GM10248 (cell line): ENCODE data around the gene PZP.
"Not testable (repeated sequence)": the region's sequence is repeated elsewhere in the genome, so short reads cannot be mapped to it uniquely, and the experiment has no call there.

Experiments
- CTCF ChIA-PET: fragments of 300-600 bp; sonication (Branson Sonifier 250); formaldehyde crosslinking; extraction: SDS; loops from one replicate; lab custom pipeline; 2021; ENCODE audit warnings: antibody characterized with exemption; lab: Yijun Ruan, JAX
- POLR2A ChIA-PET: fragments of 350-650 bp; sonication (Branson Sonifier 250); formaldehyde crosslinking; extraction: SDS; loops from one replicate; lab custom pipeline; 2020; ENCODE audit warnings: antibody characterized with exemption; lab: Yijun Ruan, JAX
- DNase-seq: peaks from one replicate; pipeline ENCODE4 v3.0.0; 2012; ENCODE audit errors: extremely low spot score
- CTCF ChIP-seq: IDR thresholded peaks from 2 replicates; pipeline ENCODE4 v1.5.1; 2012; ENCODE audit warnings: mild to moderate bottlenecking, low read depth; ENCODE audit errors: extremely low read depth, missing control alignments, control extremely low read depth

PZP gene

GRCh38 chr12:9235519-9235918 is 27.3 kb upstream of the PZP start:
- ChIA-PET POLR2A (no interaction called here), CTCF (interaction anchor here (1.3 kb wide), 1 partner anchor 34 kb away, joined by 3 read pairs; no protein-coding TSS in a partner anchor)
- no peak for DNase-seq
- no peak for TF ChIP-seq CTCF

- TF ChIP-seq CTCF, result no peak
- POLR2A ChIA-PET, result no interaction called here
- DNase-seq, result no peak
- CTCF ChIA-PET, result no interaction called here
Measured at GRCh38 chr12:9227950-9228349, 19.8 kb upstream of the PZP start.

GRCh38 chr12:9223830-9224229 is 15.6 kb upstream of the PZP start:
- ChIA-PET POLR2A (no interaction called here), CTCF (interaction anchor here (0.7 kb wide), 1 partner anchor 23 kb away, joined by 3 read pairs; no protein-coding TSS in a partner anchor)
- no peak for TF ChIP-seq CTCF
- no peak for DNase-seq

GRCh38 chr12:9221483-9221882 is 13.3 kb upstream of the PZP start:
- TF ChIP-seq CTCF, result no peak

GRCh38 chr12:9221011-9221410 is 12.8 kb upstream of the PZP start:
- CTCF ChIA-PET, DNase-seq, POLR2A ChIA-PET: not testable (repeated sequence)

More at GRCh38 chr12:9221483-9221882, 13.3 kb upstream of the PZP start:
- ChIA-PET CTCF (no interaction called here), POLR2A (no interaction called here)
- DNase-seq, result no peak

GRCh38 chr12:9214534-9214933 is 6.3 kb upstream of the PZP start:
- no peak for TF ChIP-seq CTCF
- CTCF ChIA-PET, result no interaction called here
- POLR2A ChIA-PET, result no interaction called here
- no peak for DNase-seq

GRCh38 chr12:9211687-9212086 is 3.5 kb upstream of the PZP start:
- POLR2A ChIA-PET, result no interaction called here
- DNase-seq, result no peak
- TF ChIP-seq CTCF, result no peak
- CTCF ChIA-PET, result no interaction called here
